PC-3 (cell line): ENCODE measurements around the gene ADGRG6.

Source experiments
- EZH2phosphoT487 ChIP-seq: fragments of 300-600 bp; sonication (generic); IDR thresholded peaks from 2 replicates; pipeline ENCODE4 v1.6.1; 2018; ENCODE audit warnings: mild to moderate bottlenecking, antibody characterized with exemption, low read length, borderline replicate concordance
- TF ChIP-seq, protein P1 (sequence below): fragments of 300-600 bp; sonication (generic); conservative IDR thresholded peaks from 2 replicates; pipeline ENCODE4 v1.5.1; 2017; ENCODE audit warnings: antibody characterized with exemption, low read depth, mild to moderate bottlenecking, low read length

DNA sequence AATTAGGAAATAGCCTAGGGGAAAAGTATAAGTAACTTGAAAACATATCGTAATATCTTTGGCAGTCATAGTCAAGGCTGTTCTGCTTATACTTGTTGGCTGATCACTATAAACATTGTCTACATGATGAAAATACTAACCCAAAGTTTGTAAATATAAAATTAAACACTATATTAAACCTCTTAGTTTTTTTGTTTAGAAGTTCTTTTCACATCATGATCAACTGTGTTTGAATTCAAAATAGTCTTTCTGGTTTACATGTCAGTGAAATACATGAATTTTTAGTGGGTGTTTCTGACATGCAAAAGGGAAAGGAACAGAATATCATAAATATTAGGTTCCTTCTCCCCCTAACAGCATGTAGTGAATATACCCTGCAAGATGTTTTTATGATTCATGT, 43.5 kb downstream of the ADGRG6 start:
- TF ChIP-seq, protein P1, sequence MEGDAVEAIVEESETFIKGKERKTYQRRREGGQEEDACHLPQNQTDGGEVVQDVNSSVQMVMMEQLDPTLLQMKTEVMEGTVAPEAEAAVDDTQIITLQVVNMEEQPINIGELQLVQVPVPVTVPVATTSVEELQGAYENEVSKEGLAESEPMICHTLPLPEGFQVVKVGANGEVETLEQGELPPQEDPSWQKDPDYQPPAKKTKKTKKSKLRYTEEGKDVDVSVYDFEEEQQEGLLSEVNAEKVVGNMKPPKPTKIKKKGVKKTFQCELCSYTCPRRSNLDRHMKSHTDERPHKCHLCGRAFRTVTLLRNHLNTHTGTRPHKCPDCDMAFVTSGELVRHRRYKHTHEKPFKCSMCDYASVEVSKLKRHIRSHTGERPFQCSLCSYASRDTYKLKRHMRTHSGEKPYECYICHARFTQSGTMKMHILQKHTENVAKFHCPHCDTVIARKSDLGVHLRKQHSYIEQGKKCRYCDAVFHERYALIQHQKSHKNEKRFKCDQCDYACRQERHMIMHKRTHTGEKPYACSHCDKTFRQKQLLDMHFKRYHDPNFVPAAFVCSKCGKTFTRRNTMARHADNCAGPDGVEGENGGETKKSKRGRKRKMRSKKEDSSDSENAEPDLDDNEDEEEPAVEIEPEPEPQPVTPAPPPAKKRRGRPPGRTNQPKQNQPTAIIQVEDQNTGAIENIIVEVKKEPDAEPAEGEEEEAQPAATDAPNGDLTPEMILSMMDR = no peak
- TF ChIP-seq EZH2phosphoT487 = no peak
